HL-60 (cell line): Measurements from ENCODE around the gene BMP6.

Experiments
- CTCF ChIP-seq: IDR thresholded peaks from one replicate; pipeline ENCODE4 v1.5.1; 2011; ENCODE audit warnings: low read length, control low read depth, inconsistent platforms; ENCODE audit not compliant: insufficient read depth
- GABPA ChIP-seq: IDR thresholded peaks from 2 replicates; pipeline ENCODE4 v1.6.1; 2012; ENCODE audit warnings: low read depth
- POLR2AphosphoS5 ChIP-seq: IDR thresholded peaks from 2 replicates; pipeline ENCODE4 v1.6.1; 2012; ENCODE audit warnings: low read depth

- TF ChIP-seq GABPA (no peak), CTCF (no peak), POLR2AphosphoS5 (no peak)
Observed at GRCh38 chr6:7765575-7766325, 39.9 kb downstream of the BMP6 start.
